NCI-H345 treated with DMSO at 0.1 percent for 48 hours (cell line): Measurements from ENCODE around the gene INPP4A.

ENCODE experiments used
- DNase-seq: peaks from one replicate; lab custom pipeline; 2025; ENCODE audit not compliant: unreplicated experiment; lab: John Stamatoyannopoulos, UW

The INPP4A gene

GRCh38 chr2:98473995-98474780 lies 29.5 kb downstream of the INPP4A start:
- DNase-seq: no peak

GRCh38 chr2:98474979-98475632 lies 30.4 kb downstream of the INPP4A start:
- peak; percentile 47 for DNase-seq

- peak; percentile 56 for DNase-seq
Measured at GRCh38 chr2:98476192-98476868, 31.7 kb downstream of the INPP4A start.

DNA sequence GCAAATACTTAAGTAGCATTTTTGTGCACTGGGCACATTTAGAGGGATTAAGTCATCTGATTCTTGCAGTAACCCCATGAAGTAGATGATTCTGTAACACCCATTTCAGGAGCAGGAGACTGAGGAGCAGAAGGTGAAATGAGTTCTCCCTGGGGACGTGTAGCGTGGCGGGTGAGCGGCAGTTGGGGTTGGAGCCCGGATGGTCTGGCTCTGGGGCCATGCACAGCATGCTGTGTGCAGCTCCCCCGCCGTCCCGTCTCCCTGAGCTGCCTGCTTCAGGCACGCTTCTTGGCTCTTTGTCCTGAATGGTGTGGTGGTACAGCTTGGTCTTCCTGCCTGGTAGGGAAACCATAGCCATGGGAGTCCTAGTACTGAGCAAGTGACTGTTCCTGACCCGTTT lies 32.4 kb downstream of the INPP4A start:
- no peak for DNase-seq

DNA sequence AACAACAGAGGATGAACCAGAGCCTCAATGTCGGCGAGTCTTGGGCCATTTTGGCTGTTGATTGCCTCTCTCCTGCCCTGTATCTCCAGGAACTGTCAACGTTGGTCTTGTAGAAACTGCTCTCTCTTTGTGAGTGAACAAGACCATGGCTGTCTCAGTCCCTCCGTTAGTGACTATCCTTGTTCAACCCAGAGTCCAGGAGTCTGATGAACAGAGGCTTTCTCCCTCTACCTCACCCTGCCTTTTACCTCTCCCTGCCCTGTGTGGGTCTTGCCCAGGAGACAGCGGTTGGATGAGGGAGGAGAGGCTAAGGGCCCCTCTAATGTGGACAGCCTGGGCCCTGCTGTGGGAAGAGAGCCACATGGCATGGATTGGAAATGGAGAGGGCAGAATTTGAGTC lies 32.8 kb downstream of the INPP4A start:
- no peak for DNase-seq

DNA sequence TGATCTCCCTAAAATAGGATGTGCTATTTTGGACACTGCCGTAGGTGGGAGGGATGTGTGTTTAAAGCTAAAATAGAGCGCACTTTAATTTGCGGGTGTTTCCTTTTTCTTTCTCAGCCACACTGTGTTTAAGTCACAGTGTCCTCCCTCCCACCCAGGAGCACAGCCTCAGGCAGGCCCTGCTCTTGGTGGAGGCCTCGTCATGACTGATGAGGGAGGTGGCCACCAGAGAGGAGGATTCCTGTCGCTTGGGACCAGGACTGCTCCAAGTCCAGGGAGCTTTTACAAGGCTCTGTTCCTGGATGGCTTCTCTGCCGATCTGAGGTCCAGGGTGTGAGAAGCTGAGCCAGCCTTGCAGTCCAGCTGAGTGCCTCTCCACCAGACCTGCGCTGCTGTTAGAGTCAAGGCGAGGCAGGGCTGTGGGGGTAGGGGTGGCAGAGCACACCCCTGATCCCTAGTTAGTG lies 33.5 kb downstream of the INPP4A start:
- DNase-seq: no peak

GRCh38 chr2:98478907-98479306 lies 34.2 kb downstream of the INPP4A start:
- DNase-seq: no peak

DNA sequence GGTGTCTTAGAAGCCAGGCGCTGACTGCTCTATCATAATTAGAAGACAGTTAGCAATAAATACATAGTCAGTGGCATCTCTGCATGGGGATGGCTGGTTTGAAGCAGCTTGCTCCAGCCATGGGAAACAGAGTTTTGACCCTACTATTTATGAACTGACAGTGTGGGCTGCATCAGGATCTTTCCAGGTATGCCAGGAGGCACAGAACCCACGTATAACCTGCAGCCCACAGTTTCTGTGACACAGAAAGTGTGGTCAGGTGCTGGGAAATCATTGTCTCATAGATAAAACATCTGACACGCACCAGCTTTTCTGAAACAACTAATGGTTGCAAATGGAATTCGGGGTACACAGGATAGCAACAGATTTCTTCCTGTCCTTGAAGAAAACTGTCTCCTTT lies 34.7 kb downstream of the INPP4A start:
- DNase-seq: no peak

- no peak for DNase-seq
Measured at GRCh38 chr2:98479959-98480524, 35.4 kb downstream of the INPP4A start.

- no peak for DNase-seq
Measured at GRCh38 chr2:98480598-98480997, 35.9 kb downstream of the INPP4A start.

- DNase-seq: no peak
Measured at GRCh38 chr2:98482362-98482761, 37.7 kb downstream of the INPP4A start.

DNA sequence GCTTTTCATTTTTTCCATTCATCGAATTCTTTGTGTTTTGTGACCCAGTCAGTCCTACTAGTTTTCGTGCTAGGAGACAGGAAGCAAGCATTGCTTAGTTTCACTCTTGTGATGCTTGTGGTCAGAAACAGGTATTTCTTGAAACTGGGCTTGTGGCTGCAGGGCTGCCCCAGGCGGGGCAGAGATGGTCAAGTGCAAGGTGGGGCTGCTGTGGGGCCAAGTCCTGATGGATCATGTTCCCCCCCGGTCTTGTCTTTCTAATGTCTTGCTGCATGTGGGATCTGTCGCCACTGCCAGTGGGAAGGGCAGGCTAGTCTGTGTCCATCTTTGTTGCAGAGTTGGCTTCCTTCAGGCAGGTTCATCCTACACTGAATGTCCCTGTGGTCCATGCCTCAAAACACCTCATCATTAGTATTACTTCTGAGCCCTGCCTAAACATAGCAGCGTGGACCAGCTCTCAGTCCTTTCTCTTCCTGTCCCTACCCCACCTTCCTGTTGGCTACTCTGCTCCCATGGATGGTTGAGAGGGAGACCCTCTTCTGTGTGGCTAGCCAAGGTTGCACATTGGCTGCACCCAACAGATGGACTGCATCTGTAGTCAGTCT lies 38.7 kb downstream of the INPP4A start:
- no peak for DNase-seq

DNA sequence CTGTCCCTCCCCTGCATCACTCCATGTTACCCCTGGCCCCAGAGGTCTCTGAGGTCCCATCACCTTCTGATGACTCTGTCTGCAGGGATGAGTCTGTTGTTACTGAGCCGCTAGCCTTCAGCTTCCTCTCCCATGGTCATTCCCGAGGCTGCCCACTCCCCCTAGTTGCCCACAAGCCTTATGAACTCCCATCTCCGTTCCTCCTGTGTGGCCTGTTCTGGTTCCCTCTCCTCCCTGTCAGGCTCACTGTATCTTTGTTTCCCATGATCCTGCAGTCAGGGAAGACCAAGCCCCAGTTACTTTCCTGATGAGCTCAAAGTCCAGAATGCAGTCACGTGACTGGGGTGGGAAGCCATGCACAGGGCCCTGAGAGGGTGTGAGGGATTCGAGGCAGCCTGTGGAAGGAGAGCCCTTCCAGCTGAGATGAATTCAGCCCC lies 39.5 kb downstream of the INPP4A start:
- no peak for DNase-seq

DNA sequence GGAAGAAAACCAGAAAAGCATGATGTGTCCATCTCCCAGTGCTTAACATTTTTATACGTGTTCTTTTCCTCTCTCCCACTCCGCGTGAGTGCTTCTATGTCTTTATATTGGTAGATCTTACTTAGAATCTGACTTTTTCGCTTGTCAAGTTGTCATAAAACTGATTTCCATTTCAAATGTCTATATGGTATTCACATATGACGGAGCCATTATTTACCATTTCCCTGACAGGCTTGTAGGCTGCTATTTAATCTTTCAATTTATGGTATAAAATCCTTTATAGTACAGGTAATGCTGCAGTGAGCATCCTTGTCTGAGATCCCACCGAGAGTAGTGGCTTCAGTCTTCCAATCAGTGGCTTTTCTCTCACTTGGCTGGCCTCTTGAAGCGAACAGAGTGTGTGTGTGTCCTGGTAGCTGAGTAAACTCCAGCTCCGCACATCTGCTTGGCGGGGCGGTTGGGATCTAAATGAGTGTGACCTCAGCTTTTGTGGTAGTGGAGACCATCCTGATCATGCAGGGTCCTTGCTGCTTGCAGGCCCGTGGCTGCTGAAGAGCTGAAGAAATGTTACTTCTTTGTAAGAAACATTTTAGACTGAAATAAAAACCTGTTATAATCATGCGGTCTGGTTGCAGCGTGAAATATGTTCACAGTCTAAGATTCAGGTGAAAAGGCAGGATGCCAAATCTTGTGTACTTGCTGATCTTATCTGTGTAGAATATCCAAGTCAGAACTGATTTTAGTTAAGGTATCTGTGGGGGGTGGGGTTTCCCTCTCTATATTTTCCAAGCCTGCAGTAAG lies 40.2 kb downstream of the INPP4A start:
- no peak for DNase-seq

DNA sequence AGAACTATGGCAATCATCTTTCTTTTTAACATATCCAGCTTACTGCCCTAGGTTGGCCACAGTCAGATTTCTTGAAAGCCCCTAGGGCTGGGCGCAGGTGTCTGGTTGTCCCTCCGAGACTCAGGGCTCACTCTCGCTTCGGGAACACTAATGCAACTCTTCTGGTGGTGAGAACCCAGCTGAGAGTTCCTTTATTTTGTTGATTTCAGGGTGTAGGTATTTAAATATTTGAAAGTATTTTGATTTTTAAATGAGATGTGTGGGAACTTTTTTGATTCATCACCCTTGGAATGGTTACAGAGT lies 40.7 kb downstream of the INPP4A start:
- no peak for DNase-seq

GRCh38 chr2:98486374-98486981 lies 41.8 kb downstream of the INPP4A start:
- DNase-seq: no peak

DNA sequence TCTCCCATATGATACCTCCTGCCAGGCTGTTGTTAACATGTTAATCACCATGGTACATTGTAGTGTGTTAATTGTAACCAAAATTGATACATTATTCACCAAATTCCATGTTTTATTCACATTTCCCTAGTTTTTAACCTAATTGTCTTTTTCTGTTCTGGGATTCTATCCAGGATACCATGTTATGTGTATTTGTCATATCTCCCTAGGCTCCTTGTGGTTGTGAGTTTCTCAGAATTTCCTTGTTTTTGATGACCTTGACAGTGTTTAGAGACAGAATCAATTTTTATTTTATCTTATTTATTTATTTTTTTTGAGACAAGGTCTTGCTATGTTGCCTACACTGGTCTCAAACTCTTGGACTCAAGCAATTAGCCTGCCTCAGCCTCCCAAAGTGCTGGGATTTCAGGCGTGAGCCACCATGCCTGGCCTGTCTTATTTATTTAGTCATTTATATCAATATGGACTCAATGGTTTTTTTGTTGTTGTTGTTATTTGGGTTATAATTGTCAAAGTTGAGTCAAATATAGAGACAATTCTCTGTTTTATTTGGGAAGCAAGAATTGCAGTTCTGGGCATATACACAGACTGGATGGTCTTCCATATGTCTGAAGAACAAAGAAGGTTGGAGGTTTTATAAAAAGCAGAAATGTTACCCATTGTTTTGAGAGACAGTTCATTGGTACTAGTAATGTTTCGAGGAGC lies 42.6 kb downstream of the INPP4A start:
- no peak for DNase-seq

GRCh38 chr2:98487806-98488189 lies 43.1 kb downstream of the INPP4A start:
- no peak for DNase-seq

DNA sequence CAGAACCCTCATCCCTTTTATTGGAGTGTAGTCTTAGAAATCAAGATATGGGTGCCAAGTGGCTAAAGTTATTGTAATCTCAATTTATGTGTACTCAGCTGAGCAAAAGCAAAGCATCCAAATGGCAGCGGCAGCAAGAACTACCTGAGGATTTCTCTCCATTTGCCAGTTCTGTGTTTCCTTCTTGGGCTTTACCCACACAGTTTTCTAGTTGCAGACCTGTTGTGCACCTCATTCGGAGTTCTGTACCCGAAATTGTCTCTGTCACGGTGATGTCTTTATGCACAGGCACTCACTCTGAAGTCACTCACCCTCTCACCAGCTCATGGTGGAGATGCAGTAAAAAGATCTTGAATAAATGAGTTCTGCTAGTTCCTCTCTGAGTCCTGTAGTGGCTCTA lies 43.6 kb downstream of the INPP4A start:
- DNase-seq: no peak

- no peak for DNase-seq
Measured at GRCh38 chr2:98489486-98489885, 44.8 kb downstream of the INPP4A start.
